ENCODE results near the gene TCERG1. TPM values are rescaled to one million over a fixed set of nuclear protein-coding genes. Genes with fewer than 3 reads are reported as not detected.

Gene TCERG1
- polyA plus RNA-seq, 4 donors: 22.2 to 75.3 (median 28.8) TPM

GRCh38 chr5:146484714-146485391, 37.7 kb downstream of the TCERG1 start:
- no peak overlapping the region for H3K4me3 ChIP-seq (ENCODE audit: low read depth in 1 of 3, low read length in 3 of 3)
- FAIRE-seq (no peak), DNase-seq (no peak)
- no peak overlapping the region for H3K27ac ChIP-seq (ENCODE audit: low read depth in 1 of 3, low read length in 2 of 3)
- H3K4me1 ChIP-seq (ENCODE audit: control insufficient read depth in 3 of 3, insufficient read depth in 2 of 3, low read depth in 1 of 3, low read length in 2 of 3): no peaks in the 10 kb centered on the region
- peaks cover 3 to 10% (median 4%) of the 10 kb centered on the region in 3 donors for H3K36me3 ChIP-seq (ENCODE audit: control insufficient read depth in 3 of 3, insufficient read depth in 2 of 3, low read depth in 1 of 3, low read length in 3 of 3)
- H3K27me3 ChIP-seq (ENCODE audit: control insufficient read depth in 3 of 3, insufficient read depth in 3 of 3, low read length in 3 of 3): no peaks in the 10 kb centered on the region
- no peaks in the 10 kb centered on the region for H3K9me3 ChIP-seq (ENCODE audit: control insufficient read depth in 2 of 2, insufficient read depth in 1 of 2, low read depth in 1 of 2, low read length in 1 of 2)

- H3K4me1 ChIP-seq (ENCODE audit: control insufficient read depth in 3 of 3, insufficient read depth in 2 of 3, low read depth in 1 of 3, low read length in 2 of 3): no peaks in the 10 kb centered on the region
- peaks cover 0 to 12% (median 0%) of the 10 kb centered on the region in 3 donors for H3K36me3 ChIP-seq (ENCODE audit: control insufficient read depth in 3 of 3, insufficient read depth in 2 of 3, low read depth in 1 of 3, low read length in 3 of 3)
- H3K27me3 ChIP-seq (ENCODE audit: control insufficient read depth in 3 of 3, insufficient read depth in 3 of 3, low read length in 3 of 3): no peaks in the 10 kb centered on the region
- FAIRE-seq (no peak), DNase-seq (no peak)
- H3K4me3 ChIP-seq (ENCODE audit: low read depth in 1 of 3, low read length in 3 of 3): no peak overlapping the region
- H3K9me3 ChIP-seq (ENCODE audit: control insufficient read depth in 2 of 2, insufficient read depth in 1 of 2, low read depth in 1 of 2, low read length in 1 of 2): no peaks in the 10 kb centered on the region
- no peak overlapping the region for H3K27ac ChIP-seq (ENCODE audit: low read depth in 1 of 3, low read length in 2 of 3)
- 80 to 95% (median 94%) methylated on average over 3 of the region's 3 CpGs for WGBS, 3 donors
These were observed 43.1 kb downstream of the TCERG1 start for GRCh38 chr5:146490089-146490843.

DNA sequence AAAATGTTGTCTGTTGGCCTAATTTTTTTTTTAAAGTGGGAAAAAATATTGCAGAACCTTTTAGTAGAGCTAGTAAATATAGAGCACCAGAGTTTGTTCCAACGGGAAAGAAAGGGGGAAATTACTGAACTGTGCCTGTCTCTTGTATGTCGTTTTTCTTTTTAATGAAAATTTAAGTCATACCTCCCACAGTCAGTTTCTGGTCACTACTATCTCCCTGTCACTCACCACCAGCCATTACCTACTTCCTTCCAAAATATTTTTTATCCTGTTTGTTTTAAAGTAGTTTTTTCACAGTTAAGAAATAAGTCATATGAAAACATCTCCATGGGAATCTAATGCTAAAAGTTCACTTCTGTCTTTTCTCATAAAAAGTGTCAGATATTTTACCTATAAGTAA, 47.5 kb downstream of the TCERG1 start:
- no peak for FAIRE-seq
- Histone ChIP-seq H3K9me3 (ENCODE audit: control insufficient read depth in 2 of 2, insufficient read depth in 1 of 2, low read depth in 1 of 2, low read length in 1 of 2) (no peaks in the 10 kb centered on the region), H3K27me3 (ENCODE audit: control insufficient read depth in 3 of 3, insufficient read depth in 3 of 3, low read length in 3 of 3) (no peaks in the 10 kb centered on the region), H3K4me3 (ENCODE audit: low read depth in 1 of 3, low read length in 3 of 3) (no peak overlapping the region), H3K4me1 (ENCODE audit: control insufficient read depth in 3 of 3, insufficient read depth in 2 of 3, low read depth in 1 of 3, low read length in 2 of 3) (no peaks in the 10 kb centered on the region), H3K36me3 (ENCODE audit: control insufficient read depth in 3 of 3, insufficient read depth in 2 of 3, low read depth in 1 of 3, low read length in 3 of 3) (peaks cover 0 to 13% (median 0%) of the 10 kb centered on the region in 3 donors), H3K27ac (ENCODE audit: low read depth in 1 of 3, low read length in 2 of 3) (no peak overlapping the region)
- DNase-seq: no peak
- WGBS, 3 donors: 81 to 84% (median 83%) methylated on average over 2 of the region's 2 CpGs

GRCh38 chr5:146499680-146500079, 52.5 kb downstream of the TCERG1 start:
- Histone ChIP-seq H3K4me3 (ENCODE audit: low read depth in 1 of 3, low read length in 3 of 3) (no peak overlapping the region), H3K36me3 (ENCODE audit: control insufficient read depth in 3 of 3, insufficient read depth in 2 of 3, low read depth in 1 of 3, low read length in 3 of 3) (peaks cover 0 to 12% (median 4%) of the 10 kb centered on the region in 3 donors), H3K9me3 (ENCODE audit: control insufficient read depth in 2 of 2, insufficient read depth in 1 of 2, low read depth in 1 of 2, low read length in 1 of 2) (no peaks in the 10 kb centered on the region), H3K27ac (ENCODE audit: low read depth in 1 of 3, low read length in 2 of 3) (no peak overlapping the region), H3K27me3 (ENCODE audit: control insufficient read depth in 3 of 3, insufficient read depth in 3 of 3, low read length in 3 of 3) (no peaks in the 10 kb centered on the region), H3K4me1 (ENCODE audit: control insufficient read depth in 3 of 3, insufficient read depth in 2 of 3, low read depth in 1 of 3, low read length in 2 of 3) (no peaks in the 10 kb centered on the region)
- no peak for FAIRE-seq
- WGBS, 3 donors: 97 to 99% (median 98%) methylated on average over 4 of the region's 4 CpGs
- no peak for DNase-seq

GRCh38 chr5:146507428-146507827, 60.3 kb downstream of the TCERG1 start:
- H3K36me3 ChIP-seq (ENCODE audit: control insufficient read depth in 3 of 3, insufficient read depth in 2 of 3, low read depth in 1 of 3, low read length in 3 of 3): peaks cover 5 to 16% (median 9%) of the 10 kb centered on the region in 3 donors
- DNase-seq (no peak), FAIRE-seq (no peak)
- no peaks in the 10 kb centered on the region for H3K4me1 ChIP-seq (ENCODE audit: control insufficient read depth in 3 of 3, insufficient read depth in 2 of 3, low read depth in 1 of 3, low read length in 2 of 3)
- no peak overlapping the region for H3K4me3 ChIP-seq (ENCODE audit: low read depth in 1 of 3, low read length in 3 of 3)
- H3K27ac ChIP-seq (ENCODE audit: low read depth in 1 of 3, low read length in 2 of 3): no peak overlapping the region
- no peaks in the 10 kb centered on the region for H3K27me3 ChIP-seq (ENCODE audit: control insufficient read depth in 3 of 3, insufficient read depth in 3 of 3, low read length in 3 of 3)
- 95 to 98% (median 96%) methylated on average over 5 of the region's 5 CpGs for WGBS, 3 donors
- H3K9me3 ChIP-seq (ENCODE audit: control insufficient read depth in 2 of 2, insufficient read depth in 1 of 2, low read depth in 1 of 2, low read length in 1 of 2): no peaks in the 10 kb centered on the region

- WGBS, 3 donors: 92 to 95% (median 92%) methylated on average over 9 of the region's 9 CpGs
- Histone ChIP-seq H3K27ac (ENCODE audit: low read depth in 1 of 3, low read length in 2 of 3) (no peak overlapping the region), H3K4me1 (ENCODE audit: control insufficient read depth in 3 of 3, insufficient read depth in 2 of 3, low read depth in 1 of 3, low read length in 2 of 3) (no peaks in the 10 kb centered on the region), H3K4me3 (ENCODE audit: low read depth in 1 of 3, low read length in 3 of 3) (no peak overlapping the region), H3K9me3 (ENCODE audit: control insufficient read depth in 2 of 2, insufficient read depth in 1 of 2, low read depth in 1 of 2, low read length in 1 of 2) (no peaks in the 10 kb centered on the region), H3K27me3 (ENCODE audit: control insufficient read depth in 3 of 3, insufficient read depth in 3 of 3, low read length in 3 of 3) (no peaks in the 10 kb centered on the region), H3K36me3 (ENCODE audit: control insufficient read depth in 3 of 3, insufficient read depth in 2 of 3, low read depth in 1 of 3, low read length in 3 of 3) (peaks cover 2 to 8% (median 5%) of the 10 kb centered on the region in 3 donors)
- FAIRE-seq (no peak), DNase-seq (no peak)
These were observed 63.5 kb downstream of the TCERG1 start for GRCh38 chr5:146510559-146511125.

- no peak for FAIRE-seq
These were observed 66.3 kb downstream of the TCERG1 start for GRCh38 chr5:146513462-146513861.

GRCh38 chr5:146514575-146514974, 67.4 kb downstream of the TCERG1 start:
- Histone ChIP-seq H3K9me3 (ENCODE audit: control insufficient read depth in 2 of 2, insufficient read depth in 1 of 2, low read depth in 1 of 2, low read length in 1 of 2) (no peaks in the 10 kb centered on the region), H3K36me3 (ENCODE audit: control insufficient read depth in 3 of 3, insufficient read depth in 2 of 3, low read depth in 1 of 3, low read length in 3 of 3) (peaks cover 0 to 6% (median 5%) of the 10 kb centered on the region in 3 donors), H3K27me3 (ENCODE audit: control insufficient read depth in 3 of 3, insufficient read depth in 3 of 3, low read length in 3 of 3) (no peaks in the 10 kb centered on the region), H3K4me3 (ENCODE audit: low read depth in 1 of 3, low read length in 3 of 3) (no peak overlapping the region), H3K27ac (ENCODE audit: low read depth in 1 of 3, low read length in 2 of 3) (no peak overlapping the region), H3K4me1 (ENCODE audit: control insufficient read depth in 3 of 3, insufficient read depth in 2 of 3, low read depth in 1 of 3, low read length in 2 of 3) (no peaks in the 10 kb centered on the region)
- DNase-seq (no peak), FAIRE-seq (no peak)
- 87 to 100% (median 93%) methylated on average over 1 of the region's 1 CpG for WGBS, 3 donors

More at GRCh38 chr5:146513462-146513861, 66.3 kb downstream of the TCERG1 start:
- H3K4me1 ChIP-seq (ENCODE audit: control insufficient read depth in 3 of 3, insufficient read depth in 2 of 3, low read depth in 1 of 3, low read length in 2 of 3): no peaks in the 10 kb centered on the region
- H3K27me3 ChIP-seq (ENCODE audit: control insufficient read depth in 3 of 3, insufficient read depth in 3 of 3, low read length in 3 of 3): no peaks in the 10 kb centered on the region
- H3K27ac ChIP-seq (ENCODE audit: low read depth in 1 of 3, low read length in 2 of 3): no peak overlapping the region
- H3K36me3 ChIP-seq (ENCODE audit: control insufficient read depth in 3 of 3, insufficient read depth in 2 of 3, low read depth in 1 of 3, low read length in 3 of 3): peaks cover 0 to 6% (median 5%) of the 10 kb centered on the region in 3 donors
- WGBS, 3 donors: 47 to 78% (median 72%) methylated on average over 2 of the region's 2 CpGs
- no peak for DNase-seq
- no peak overlapping the region for H3K4me3 ChIP-seq (ENCODE audit: low read depth in 1 of 3, low read length in 3 of 3)
- H3K9me3 ChIP-seq (ENCODE audit: control insufficient read depth in 2 of 2, insufficient read depth in 1 of 2, low read depth in 1 of 2, low read length in 1 of 2): no peaks in the 10 kb centered on the region
